Measurements from ENCODE around the gene DDB1.

Gene DDB1

DNA sequence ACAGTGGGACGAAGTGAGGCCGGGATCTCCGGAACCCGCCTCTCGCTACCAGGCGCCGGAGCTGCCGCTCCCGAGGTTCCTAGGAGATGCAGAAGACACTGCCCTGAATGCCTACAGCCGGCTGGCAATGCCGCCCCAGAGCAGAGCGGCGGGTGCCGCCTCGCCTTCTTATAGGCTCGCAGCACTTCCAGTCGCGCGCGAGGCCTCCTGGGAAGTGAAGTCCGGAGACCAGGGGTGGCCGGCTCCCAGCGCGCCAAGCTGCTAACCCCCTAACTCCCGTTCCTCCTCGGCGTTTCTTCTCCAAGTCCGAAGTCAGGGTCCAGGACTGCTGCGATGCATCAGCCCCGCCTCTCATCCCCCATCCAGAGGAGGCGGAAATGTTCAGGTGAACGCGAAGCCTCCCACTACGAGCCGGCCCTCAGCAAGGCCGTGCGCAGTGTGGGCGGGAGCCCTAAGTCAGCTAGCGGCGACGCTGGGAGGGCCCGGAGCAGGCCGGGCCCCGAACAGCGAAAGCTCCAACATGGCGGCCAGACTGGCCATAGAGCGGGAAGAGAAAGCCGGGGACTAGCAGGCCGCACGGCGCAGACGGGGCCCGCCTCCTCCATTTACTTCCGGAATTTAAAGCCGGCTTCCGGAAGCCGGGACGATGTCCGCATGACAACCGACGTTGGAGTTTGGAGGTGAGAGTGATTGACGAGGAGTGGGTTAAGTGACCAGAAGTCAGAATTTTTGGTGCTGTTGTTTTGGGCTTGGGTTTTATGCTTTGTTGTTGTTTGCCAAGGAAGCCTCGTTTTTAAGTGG lies 29.0 kb upstream of the DDB1 start, which contains the start of the genes CYB561A3 and TMEM138:
TSS of gene CYB561A3 (minus strand) at position 142 of the 801 bp plus-strand sequence. CDS start 5,169 bp downstream, outside the sequence.
TSS of gene TMEM138 (plus strand) at position 634 of the 801 bp plus-strand sequence. CDS start 2,017 bp downstream, outside the sequence.
- peak; percentile 97 for DNase-seq (ENCODE audit: low read depth)
- TF ChIP-seq, protein P1, sequence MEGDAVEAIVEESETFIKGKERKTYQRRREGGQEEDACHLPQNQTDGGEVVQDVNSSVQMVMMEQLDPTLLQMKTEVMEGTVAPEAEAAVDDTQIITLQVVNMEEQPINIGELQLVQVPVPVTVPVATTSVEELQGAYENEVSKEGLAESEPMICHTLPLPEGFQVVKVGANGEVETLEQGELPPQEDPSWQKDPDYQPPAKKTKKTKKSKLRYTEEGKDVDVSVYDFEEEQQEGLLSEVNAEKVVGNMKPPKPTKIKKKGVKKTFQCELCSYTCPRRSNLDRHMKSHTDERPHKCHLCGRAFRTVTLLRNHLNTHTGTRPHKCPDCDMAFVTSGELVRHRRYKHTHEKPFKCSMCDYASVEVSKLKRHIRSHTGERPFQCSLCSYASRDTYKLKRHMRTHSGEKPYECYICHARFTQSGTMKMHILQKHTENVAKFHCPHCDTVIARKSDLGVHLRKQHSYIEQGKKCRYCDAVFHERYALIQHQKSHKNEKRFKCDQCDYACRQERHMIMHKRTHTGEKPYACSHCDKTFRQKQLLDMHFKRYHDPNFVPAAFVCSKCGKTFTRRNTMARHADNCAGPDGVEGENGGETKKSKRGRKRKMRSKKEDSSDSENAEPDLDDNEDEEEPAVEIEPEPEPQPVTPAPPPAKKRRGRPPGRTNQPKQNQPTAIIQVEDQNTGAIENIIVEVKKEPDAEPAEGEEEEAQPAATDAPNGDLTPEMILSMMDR (IDR thresholded peaks at IDR 0.05; ENCODE audit: insufficient read depth, low read depth, low read length, missing control alignments): no peak
- peak within 1 kb of the TSS; percentile 71 for H3K4me3 ChIP-seq (ENCODE audit: low read length)

DNA sequence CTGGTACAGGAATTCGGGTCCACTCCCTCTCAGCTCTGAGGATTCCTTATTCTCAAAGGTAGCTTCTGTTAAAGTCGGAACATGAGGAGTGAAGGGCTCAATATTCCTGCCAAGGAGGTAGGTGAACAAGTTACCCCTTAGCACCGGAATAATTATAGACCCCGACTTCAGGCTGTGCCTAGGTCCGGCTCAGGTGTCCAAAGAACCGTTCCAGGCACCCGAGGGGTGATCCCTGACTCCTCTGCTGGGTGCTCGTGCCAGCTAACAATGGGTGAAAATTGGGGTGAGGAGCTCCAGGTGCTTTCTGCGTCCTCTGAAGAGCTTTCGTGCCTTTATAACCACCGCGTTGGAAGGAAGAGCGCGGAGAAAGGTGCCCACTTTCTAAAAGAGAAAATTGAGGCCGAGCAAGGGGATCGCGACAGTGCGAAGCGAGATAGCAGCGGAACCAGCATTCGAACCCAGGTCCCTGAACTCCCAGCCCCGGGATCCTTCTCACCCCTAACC lies 28.4 kb upstream of the DDB1 start:
- TF ChIP-seq, protein P1 (IDR thresholded peaks at IDR 0.05; ENCODE audit: insufficient read depth, low read depth, low read length, missing control alignments): no peak
- no peak for DNase-seq (ENCODE audit: low read depth)
- H3K4me3 ChIP-seq (ENCODE audit: low read length): peak overlapping the region; percentile 71

DNA sequence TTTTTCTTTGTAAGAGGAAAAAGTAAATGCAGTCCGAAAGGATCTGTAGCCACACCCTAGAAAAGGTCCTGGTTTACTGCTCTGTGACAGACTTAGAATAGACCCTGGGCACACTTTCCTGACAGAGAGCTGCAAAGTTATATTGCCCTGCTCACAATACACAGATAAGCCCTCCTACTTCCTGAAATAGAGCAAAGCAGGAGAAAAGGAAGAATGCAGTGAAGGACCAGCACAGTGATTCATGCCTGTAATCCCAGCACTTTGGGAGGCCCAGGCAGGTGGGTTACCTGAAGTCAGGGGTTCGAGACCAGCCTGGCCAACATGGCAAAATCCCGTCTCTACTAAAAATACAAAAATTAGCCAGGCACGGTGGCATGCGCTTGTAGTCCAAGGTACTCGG lies 26.6 kb upstream of the DDB1 start:
- no peak for DNase-seq (ENCODE audit: low read depth)
- no peak overlapping the region for H3K4me3 ChIP-seq (ENCODE audit: low read length)
- TF ChIP-seq, protein P1 (IDR thresholded peaks at IDR 0.05; ENCODE audit: insufficient read depth, low read depth, low read length, missing control alignments): no peak

DNA sequence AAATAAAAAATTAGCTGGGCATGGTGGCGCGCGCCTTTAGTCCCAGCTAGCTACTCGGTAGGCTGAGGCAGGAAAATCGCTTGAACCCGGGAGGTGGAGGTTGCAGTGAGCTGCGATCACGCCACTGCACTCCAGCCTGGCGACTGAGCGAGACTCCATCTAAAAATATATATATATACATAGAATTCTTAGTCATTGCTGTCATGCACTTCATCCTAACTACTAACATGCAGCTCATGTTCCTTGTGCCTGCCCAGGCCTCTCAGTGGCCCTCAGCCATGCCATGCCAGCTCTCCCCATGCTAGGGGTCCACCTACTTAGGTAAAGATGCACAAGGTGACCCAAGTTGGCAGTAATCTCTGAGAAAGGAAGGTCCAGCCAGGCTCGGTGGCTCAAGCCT lies 25.7 kb upstream of the DDB1 start:
- TF ChIP-seq, protein P1 (IDR thresholded peaks at IDR 0.05; ENCODE audit: insufficient read depth, low read depth, low read length, missing control alignments): no peak
- DNase-seq (ENCODE audit: low read depth): no peak
- H3K4me3 ChIP-seq (ENCODE audit: low read length): no peak overlapping the region

DNA sequence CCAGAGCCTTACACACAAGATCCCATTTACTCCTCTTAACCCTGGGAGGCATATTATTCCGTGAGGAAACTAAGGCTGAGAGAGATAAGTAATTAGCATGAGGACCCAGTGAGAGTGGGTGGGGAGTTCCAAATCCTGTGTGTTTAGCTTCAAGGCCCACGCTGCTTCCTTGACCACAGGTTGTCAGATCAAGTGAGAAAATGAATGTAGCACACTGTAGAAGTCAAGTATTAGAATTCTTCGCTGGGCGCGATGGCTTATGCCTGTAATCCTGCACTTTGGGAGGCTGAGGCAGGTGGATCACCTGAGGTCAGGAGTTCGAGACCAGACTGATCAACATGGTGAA lies 25.0 kb upstream of the DDB1 start:
- no peak for DNase-seq (ENCODE audit: low read depth)
- H3K4me3 ChIP-seq (ENCODE audit: low read length): no peak overlapping the region
- TF ChIP-seq, protein P1 (IDR thresholded peaks at IDR 0.05; ENCODE audit: insufficient read depth, low read depth, low read length, missing control alignments): no peak

DNA sequence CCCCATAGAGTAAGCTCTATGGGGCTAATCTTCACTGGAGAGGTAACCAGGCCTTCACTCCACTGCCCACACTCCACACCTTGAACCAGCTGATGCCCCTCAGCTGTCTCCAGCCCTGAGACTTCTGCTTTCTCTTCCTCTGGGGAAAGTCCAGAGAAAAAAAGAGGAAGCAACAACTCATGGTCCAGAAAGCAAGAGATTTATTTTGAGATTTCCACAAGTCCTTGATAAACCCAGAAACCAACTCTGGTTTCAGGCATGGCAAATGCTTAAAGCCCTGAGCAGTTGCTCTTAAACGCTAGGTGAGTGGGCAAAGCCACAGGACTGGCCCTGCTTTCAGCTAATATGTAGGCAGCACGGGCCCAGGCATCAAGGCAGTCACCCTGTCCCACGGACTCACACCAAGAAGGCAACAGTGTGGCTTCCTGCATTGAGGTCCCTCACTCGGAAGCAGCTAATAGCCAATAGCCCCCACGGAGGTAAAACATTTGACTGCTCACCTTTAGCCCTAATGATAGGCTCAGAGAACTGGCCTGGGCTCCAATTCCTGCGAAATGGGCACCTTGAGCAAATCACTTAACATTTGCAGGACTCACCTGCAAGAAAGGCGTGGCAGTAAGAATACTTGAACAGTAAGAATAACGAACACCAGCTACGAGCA lies 24.5 kb upstream of the DDB1 start:
- H3K4me3 ChIP-seq (ENCODE audit: low read length): no peak overlapping the region
- no peak for DNase-seq (ENCODE audit: low read depth)
- TF ChIP-seq, protein P1 (IDR thresholded peaks at IDR 0.05; ENCODE audit: insufficient read depth, low read depth, low read length, missing control alignments): no peak
